K562 (cell line): ENCODE data around the gene ADAP1. TPM values are rescaled to one million over a fixed set of nuclear protein-coding genes. Genes with fewer than 3 reads are reported as not detected.
A peak's percentile ranks its signal among the peaks of the same experiment; 100 is the strongest.

Source experiments
- ARID1B ChIP-seq: fragments of 450-650 bp; IDR thresholded peaks from 2 replicates; pipeline ENCODE4 v1.6.1; 2016; ENCODE audit warnings: antibody characterized with exemption, mild to moderate bottlenecking, inconsistent platforms
- BRD9 ChIP-seq: fragments of 450-650 bp; IDR thresholded peaks from 2 replicates; pipeline ENCODE4 v1.6.1; 2018; ENCODE audit warnings: low read depth; ENCODE audit not compliant: partially characterized antibody
- GTF2F1 ChIP-seq: IDR thresholded peaks from 2 replicates; pipeline ENCODE4 v1.6.1; 2011; ENCODE audit warnings: low read depth, low read length, improper control_type of control experiment
- MCM7 ChIP-seq, 2 experiments: fragments of 450-650 bp; IDR thresholded peaks; 2 replicates each; pipeline ENCODE4 v1.6.1; 2016 to 2018
- NFE2L1 ChIP-seq: fragments of 450-650 bp; IDR thresholded peaks from 2 replicates; pipeline ENCODE4 v1.6.1; 2016; ENCODE audit warnings: missing genetic modification characterization, low read depth, mild to moderate bottlenecking, missing compliant biosample characterization, moderate library complexity, borderline replicate concordance
- ZNF41 ChIP-seq: fragments of 250-450 bp; sonication (Bioruptor Pico); conservative IDR thresholded peaks from 2 replicates; pipeline ENCODE4 v1.4.0; 2020; ENCODE audit warnings: mild to moderate bottlenecking
- ZNF589 ChIP-seq: fragments of 200-800 bp; sonication (Bioruptor generic); IDR thresholded peaks from 2 replicates; pipeline ENCODE4 v1.6.1; 2016; ENCODE audit warnings: low read depth, missing genetic modification characterization, missing compliant biosample characterization
- polyA plus RNA-seq, 8 experiments: library from polyadenylated mRNA; depleted of rRNA in 4 of 8; stranded (reverse) in 5 of 8; unstranded in 3 of 8; fragments of >200 nt; fragmentation: Nextera tagmentation in 2 of 8; fragmentation: Illumina TruSeq in 1 of 8; extraction: Ambion mirVana in 2 of 8; extraction: Trizol in 1 of 8; gene quantifications; 2 replicates each; pipeline versions ENCODE4 v1.2.1 to v1.2.3, GENCODE V29; 2011 to 2014; ENCODE audit warnings: inconsistent platforms in 1 of 8, missing spikeins in 1 of 8
- total RNA-seq, 7 experiments: library from RNA; depleted of rRNA in 6 of 7; stranded (reverse); fragments of >200 nt in 6 of 7; fragmentation: Illumina TruSeq in 2 of 7; extraction: Trizol in 2 of 7; gene quantifications; 2 replicates each; pipeline versions ENCODE4 v1.2.1 to v1.2.3, GENCODE V29; 2011 to 2021; ENCODE audit warnings: low replicate concordance in 1 of 7
- TF ChIP-seq, protein P1 (sequence below): fragments of 150-350 bp; IDR thresholded peaks from 2 replicates; pipeline ENCODE4 v1.6.1; 2014; ENCODE audit warnings: low read depth, mild to moderate bottlenecking, low read length, borderline replicate concordance
- TF ChIP-seq, protein P2 (sequence below): sonication (generic); formaldehyde crosslinking; IDR thresholded peaks from 2 replicates; pipeline ENCODE4 v1.8.0; 2022; ENCODE audit warnings: mild to moderate bottlenecking, low read depth, missing genetic modification reagents
- TF ChIP-seq, protein P3 (sequence below): sonication (generic); formaldehyde crosslinking; IDR thresholded peaks from 2 replicates; pipeline ENCODE4 v1.8.0; 2022; ENCODE audit warnings: mild to moderate bottlenecking, missing genetic modification reagents, borderline replicate concordance
- TF ChIP-seq, protein P4 (sequence below): fragments of 450-650 bp; IDR thresholded peaks from 2 replicates; pipeline ENCODE4 v1.6.1; 2017; ENCODE audit warnings: mild to moderate bottlenecking, moderate library complexity
- TF ChIP-seq, protein P5 (sequence below): fragments of 250-450 bp; sonication (Bioruptor Pico); IDR thresholded peaks from 2 replicates; pipeline ENCODE4 v1.8.0; 2021; ENCODE audit warnings: moderate library complexity, mild to moderate bottlenecking, inconsistent platforms
- TF ChIP-seq, protein P6 (sequence below), 2 experiments: IDR thresholded peaks; 2 replicates each; pipeline ENCODE4 v1.6.1; 2012; ENCODE audit warnings: improper control_type of control experiment in 2 of 2, low read depth in 2 of 2, low read length in 2 of 2, borderline replicate concordance in 1 of 2

ADAP1 gene
- total and polyA plus RNA-seq, 9 of the 15 experiments (the other 6 are each of a cell fraction or from before 2014, with no cell fraction given): 0.27 to 1.4 (median 0.52) TPM; not detected in 3

DNA sequence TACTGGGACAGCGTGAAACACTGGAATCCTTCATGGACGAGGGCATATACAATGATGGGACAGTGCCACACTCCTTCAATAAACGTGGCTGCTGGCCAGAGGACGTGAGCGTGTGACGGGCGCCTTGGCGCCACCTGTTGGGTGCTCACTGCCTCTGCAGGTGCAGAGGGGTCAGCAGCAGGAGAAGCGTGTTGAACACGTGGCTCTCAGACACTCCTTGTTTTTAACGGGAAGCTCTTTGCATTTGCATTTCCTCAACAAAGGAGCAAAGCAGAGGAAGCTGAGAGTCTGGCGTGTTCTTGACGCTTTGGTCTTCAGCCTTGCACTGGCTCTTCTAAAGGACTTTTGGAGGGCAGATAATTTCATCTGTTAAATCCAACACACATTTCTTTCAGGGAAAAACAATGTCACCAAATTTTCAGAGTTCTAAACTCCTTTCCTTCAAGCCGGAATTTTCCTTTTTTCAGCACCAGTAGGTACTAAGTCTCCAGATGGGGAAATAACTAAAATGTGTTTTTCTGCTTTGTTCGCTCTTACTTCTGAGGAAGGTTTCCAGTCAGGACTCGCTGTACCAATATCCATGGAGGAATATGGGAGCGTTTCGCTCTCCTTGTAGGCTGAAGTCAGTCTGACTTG is 81.0 kb downstream of the ADAP1 start (continued):
- TF ChIP-seq ZNF589 (CRISPR knock-in tag): peak; percentile 65; the same call in 1 of the 2 replicates
- TF ChIP-seq, protein P1, sequence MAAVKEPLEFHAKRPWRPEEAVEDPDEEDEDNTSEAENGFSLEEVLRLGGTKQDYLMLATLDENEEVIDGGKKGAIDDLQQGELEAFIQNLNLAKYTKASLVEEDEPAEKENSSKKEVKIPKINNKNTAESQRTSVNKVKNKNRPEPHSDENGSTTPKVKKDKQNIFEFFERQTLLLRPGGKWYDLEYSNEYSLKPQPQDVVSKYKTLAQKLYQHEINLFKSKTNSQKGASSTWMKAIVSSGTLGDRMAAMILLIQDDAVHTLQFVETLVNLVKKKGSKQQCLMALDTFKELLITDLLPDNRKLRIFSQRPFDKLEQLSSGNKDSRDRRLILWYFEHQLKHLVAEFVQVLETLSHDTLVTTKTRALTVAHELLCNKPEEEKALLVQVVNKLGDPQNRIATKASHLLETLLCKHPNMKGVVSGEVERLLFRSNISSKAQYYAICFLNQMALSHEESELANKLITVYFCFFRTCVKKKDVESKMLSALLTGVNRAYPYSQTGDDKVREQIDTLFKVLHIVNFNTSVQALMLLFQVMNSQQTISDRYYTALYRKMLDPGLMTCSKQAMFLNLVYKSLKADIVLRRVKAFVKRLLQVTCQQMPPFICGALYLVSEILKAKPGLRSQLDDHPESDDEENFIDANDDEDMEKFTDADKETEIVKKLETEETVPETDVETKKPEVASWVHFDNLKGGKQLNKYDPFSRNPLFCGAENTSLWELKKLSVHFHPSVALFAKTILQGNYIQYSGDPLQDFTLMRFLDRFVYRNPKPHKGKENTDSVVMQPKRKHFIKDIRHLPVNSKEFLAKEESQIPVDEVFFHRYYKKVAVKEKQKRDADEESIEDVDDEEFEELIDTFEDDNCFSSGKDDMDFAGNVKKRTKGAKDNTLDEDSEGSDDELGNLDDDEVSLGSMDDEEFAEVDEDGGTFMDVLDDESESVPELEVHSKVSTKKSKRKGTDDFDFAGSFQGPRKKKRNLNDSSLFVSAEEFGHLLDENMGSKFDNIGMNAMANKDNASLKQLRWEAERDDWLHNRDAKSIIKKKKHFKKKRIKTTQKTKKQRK: no peak
- TF ChIP-seq BRD9: no peak
- no peak for TF ChIP-seq ARID1B
- no peak for TF ChIP-seq MCM7 (IDR thresholded peaks at IDR 0.05)
- TF ChIP-seq NFE2L1 (tag): no peak
- TF ChIP-seq, protein P2, sequence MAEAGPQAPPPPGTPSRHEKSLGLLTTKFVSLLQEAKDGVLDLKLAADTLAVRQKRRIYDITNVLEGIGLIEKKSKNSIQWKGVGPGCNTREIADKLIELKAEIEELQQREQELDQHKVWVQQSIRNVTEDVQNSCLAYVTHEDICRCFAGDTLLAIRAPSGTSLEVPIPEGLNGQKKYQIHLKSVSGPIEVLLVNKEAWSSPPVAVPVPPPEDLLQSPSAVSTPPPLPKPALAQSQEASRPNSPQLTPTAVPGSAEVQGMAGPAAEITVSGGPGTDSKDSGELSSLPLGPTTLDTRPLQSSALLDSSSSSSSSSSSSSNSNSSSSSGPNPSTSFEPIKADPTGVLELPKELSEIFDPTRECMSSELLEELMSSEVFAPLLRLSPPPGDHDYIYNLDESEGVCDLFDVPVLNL: peak; percentile 91
- TF ChIP-seq GTF2F1: no peak
- TF ChIP-seq, protein P3, sequence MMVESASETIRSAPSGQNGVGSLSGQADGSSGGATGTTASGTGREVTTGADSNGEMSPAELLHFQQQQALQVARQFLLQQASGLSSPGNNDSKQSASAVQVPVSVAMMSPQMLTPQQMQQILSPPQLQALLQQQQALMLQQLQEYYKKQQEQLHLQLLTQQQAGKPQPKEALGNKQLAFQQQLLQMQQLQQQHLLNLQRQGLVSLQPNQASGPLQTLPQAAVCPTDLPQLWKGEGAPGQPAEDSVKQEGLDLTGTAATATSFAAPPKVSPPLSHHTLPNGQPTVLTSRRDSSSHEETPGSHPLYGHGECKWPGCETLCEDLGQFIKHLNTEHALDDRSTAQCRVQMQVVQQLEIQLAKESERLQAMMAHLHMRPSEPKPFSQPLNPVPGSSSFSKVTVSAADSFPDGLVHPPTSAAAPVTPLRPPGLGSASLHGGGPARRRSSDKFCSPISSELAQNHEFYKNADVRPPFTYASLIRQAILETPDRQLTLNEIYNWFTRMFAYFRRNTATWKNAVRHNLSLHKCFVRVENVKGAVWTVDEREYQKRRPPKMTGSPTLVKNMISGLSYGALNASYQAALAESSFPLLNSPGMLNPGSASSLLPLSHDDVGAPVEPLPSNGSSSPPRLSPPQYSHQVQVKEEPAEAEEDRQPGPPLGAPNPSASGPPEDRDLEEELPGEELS: peak; percentile 99
- TF ChIP-seq, protein P4, sequence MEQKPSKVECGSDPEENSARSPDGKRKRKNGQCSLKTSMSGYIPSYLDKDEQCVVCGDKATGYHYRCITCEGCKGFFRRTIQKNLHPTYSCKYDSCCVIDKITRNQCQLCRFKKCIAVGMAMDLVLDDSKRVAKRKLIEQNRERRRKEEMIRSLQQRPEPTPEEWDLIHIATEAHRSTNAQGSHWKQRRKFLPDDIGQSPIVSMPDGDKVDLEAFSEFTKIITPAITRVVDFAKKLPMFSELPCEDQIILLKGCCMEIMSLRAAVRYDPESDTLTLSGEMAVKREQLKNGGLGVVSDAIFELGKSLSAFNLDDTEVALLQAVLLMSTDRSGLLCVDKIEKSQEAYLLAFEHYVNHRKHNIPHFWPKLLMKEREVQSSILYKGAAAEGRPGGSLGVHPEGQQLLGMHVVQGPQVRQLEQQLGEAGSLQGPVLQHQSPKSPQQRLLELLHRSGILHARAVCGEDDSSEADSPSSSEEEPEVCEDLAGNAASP: no peak
- TF ChIP-seq ZNF41 (CRISPR knock-in tag): no peak
- TF ChIP-seq, protein P5, sequence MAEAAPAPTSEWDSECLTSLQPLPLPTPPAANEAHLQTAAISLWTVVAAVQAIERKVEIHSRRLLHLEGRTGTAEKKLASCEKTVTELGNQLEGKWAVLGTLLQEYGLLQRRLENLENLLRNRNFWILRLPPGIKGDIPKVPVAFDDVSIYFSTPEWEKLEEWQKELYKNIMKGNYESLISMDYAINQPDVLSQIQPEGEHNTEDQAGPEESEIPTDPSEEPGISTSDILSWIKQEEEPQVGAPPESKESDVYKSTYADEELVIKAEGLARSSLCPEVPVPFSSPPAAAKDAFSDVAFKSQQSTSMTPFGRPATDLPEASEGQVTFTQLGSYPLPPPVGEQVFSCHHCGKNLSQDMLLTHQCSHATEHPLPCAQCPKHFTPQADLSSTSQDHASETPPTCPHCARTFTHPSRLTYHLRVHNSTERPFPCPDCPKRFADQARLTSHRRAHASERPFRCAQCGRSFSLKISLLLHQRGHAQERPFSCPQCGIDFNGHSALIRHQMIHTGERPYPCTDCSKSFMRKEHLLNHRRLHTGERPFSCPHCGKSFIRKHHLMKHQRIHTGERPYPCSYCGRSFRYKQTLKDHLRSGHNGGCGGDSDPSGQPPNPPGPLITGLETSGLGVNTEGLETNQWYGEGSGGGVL (CRISPR knock-in tag): no peak
- TF ChIP-seq, protein P6, sequence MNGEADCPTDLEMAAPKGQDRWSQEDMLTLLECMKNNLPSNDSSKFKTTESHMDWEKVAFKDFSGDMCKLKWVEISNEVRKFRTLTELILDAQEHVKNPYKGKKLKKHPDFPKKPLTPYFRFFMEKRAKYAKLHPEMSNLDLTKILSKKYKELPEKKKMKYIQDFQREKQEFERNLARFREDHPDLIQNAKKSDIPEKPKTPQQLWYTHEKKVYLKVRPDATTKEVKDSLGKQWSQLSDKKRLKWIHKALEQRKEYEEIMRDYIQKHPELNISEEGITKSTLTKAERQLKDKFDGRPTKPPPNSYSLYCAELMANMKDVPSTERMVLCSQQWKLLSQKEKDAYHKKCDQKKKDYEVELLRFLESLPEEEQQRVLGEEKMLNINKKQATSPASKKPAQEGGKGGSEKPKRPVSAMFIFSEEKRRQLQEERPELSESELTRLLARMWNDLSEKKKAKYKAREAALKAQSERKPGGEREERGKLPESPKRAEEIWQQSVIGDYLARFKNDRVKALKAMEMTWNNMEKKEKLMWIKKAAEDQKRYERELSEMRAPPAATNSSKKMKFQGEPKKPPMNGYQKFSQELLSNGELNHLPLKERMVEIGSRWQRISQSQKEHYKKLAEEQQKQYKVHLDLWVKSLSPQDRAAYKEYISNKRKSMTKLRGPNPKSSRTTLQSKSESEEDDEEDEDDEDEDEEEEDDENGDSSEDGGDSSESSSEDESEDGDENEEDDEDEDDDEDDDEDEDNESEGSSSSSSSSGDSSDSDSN (IDR thresholded peaks at IDR 0.05; ENCODE audit: borderline replicate concordance in 1 of 2, low read depth in 2 of 2, low read length in 2 of 2): no peak
